ENCODE data around the gene USH2A.

- TF ChIP-seq, protein P1, sequence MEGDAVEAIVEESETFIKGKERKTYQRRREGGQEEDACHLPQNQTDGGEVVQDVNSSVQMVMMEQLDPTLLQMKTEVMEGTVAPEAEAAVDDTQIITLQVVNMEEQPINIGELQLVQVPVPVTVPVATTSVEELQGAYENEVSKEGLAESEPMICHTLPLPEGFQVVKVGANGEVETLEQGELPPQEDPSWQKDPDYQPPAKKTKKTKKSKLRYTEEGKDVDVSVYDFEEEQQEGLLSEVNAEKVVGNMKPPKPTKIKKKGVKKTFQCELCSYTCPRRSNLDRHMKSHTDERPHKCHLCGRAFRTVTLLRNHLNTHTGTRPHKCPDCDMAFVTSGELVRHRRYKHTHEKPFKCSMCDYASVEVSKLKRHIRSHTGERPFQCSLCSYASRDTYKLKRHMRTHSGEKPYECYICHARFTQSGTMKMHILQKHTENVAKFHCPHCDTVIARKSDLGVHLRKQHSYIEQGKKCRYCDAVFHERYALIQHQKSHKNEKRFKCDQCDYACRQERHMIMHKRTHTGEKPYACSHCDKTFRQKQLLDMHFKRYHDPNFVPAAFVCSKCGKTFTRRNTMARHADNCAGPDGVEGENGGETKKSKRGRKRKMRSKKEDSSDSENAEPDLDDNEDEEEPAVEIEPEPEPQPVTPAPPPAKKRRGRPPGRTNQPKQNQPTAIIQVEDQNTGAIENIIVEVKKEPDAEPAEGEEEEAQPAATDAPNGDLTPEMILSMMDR (IDR thresholded peaks at IDR 0.05): no peak
- TF ChIP-seq POLR2A (IDR thresholded peaks at IDR 0.05) (no peak), POLR2AphosphoS5 (IDR thresholded peaks at IDR 0.05) (no peak)
These were observed 792.2 kb downstream of the USH2A start for GRCh38 chr1:215631040-215631439.

Data from prostate gland (tissue), 2 donors.